ENCODE measurements around the gene EEFSEC. TPM values are rescaled to one million over a fixed set of nuclear protein-coding genes. Genes with fewer than 3 reads are reported as not detected.

Gene EEFSEC
- total and polyA plus RNA-seq, 8 donors = 5.9 to 9.8 (median 7.4) TPM

GRCh38 chr3:128419311-128419710 lies 266.0 kb downstream of the EEFSEC start:
- intact Hi-C loops (cut with DNase I) = no loop called here
- ATAC-seq = no peak
- H3K4me1 ChIP-seq = no peaks in the 10 kb centered on the region

GRCh38 chr3:128420289-128420688 lies 267.0 kb downstream of the EEFSEC start:
- no peaks in the 10 kb centered on the region for H3K27me3 ChIP-seq
- H3K27ac ChIP-seq = no peak overlapping the region
- FAIRE-seq (no peak), DNase-seq (peak in 2 of 6 donors; percentile 7 to 52), ATAC-seq (no peak)
- 94 to 96% methylated on average over 7 of the region's 7 CpGs for WGBS, 2 donors
- intact Hi-C loops (cut with DNase I) = loop anchor here in 1 of 3 donors (10.0 kb wide), 1 partner anchor 165 kb away; no protein-coding TSS in a partner anchor
- H3K4me3 ChIP-seq = no peak overlapping the region
- TF ChIP-seq CTCF (IDR thresholded peaks at IDR 0.05) = no peak
- no peaks in the 10 kb centered on the region for H3K9me3 ChIP-seq
- H3K36me3 ChIP-seq = no peaks in the 10 kb centered on the region
- H3K4me1 ChIP-seq = no peaks in the 10 kb centered on the region

More at GRCh38 chr3:128419311-128419710, 266.0 kb downstream of the EEFSEC start:
- peak in 1 of 6 donors; percentile 5 for DNase-seq
- Histone ChIP-seq H3K27me3 (no peaks in the 10 kb centered on the region), H3K36me3 (no peaks in the 10 kb centered on the region), H3K9me3 (no peaks in the 10 kb centered on the region), H3K27ac (no peak overlapping the region), H3K4me3 (no peak overlapping the region)
- TF ChIP-seq CTCF (IDR thresholded peaks at IDR 0.05) = no peak
- WGBS, 2 donors = 96 to 99% methylated on average over 4 of the region's 4 CpGs
- no peak for FAIRE-seq

GRCh38 chr3:128420720-128421438 lies 267.6 kb downstream of the EEFSEC start:
- DNase-seq = peak in 1 of 6 donors; percentile 59
- Histone ChIP-seq H3K36me3 (no peaks in the 10 kb centered on the region), H3K4me1 (peaks cover 0 to 2% (median 0%) of the 10 kb centered on the region in 3 donors), H3K27me3 (no peaks in the 10 kb centered on the region), H3K9me3 (no peaks in the 10 kb centered on the region), H3K4me3 (no peak overlapping the region), H3K27ac (no peak overlapping the region)
- no peak for FAIRE-seq
- no peak for ATAC-seq
- intact Hi-C loops (cut with DNase I) = loop anchor here in 1 of 3 donors (10.0 kb wide), 1 partner anchor 164 kb away; no protein-coding TSS in a partner anchor
- WGBS, 2 donors = 86 to 91% methylated on average over 12 of the region's 12 CpGs
- TF ChIP-seq CTCF (IDR thresholded peaks at IDR 0.05) = no peak

- peaks cover 0 to 4% (median 0%) of the 10 kb centered on the region in 3 donors for H3K4me1 ChIP-seq
- TF ChIP-seq CTCF (IDR thresholded peaks at IDR 0.05) = no peak
- DNase-seq = peak in 2 of 6 donors; percentile 25 to 52
- FAIRE-seq = no peak
- H3K36me3 ChIP-seq = no peaks in the 10 kb centered on the region
- no peaks in the 10 kb centered on the region for H3K9me3 ChIP-seq
- H3K4me3 ChIP-seq = no peak overlapping the region
- intact Hi-C loops (cut with DNase I) = loop anchor here in 1 of 3 donors (10.0 kb wide), 1 partner anchor 163 kb away; no protein-coding TSS in a partner anchor
- H3K27me3 ChIP-seq = no peaks in the 10 kb centered on the region
- 78 to 80% methylated on average over 10 to 11 of the region's 11 CpGs for WGBS, 2 donors
- ATAC-seq = no peak
- H3K27ac ChIP-seq = no peak overlapping the region
Measured at GRCh38 chr3:128421439-128421836, 268.2 kb downstream of the EEFSEC start.

- Histone ChIP-seq H3K27ac (no peak overlapping the region), H3K27me3 (no peaks in the 10 kb centered on the region), H3K4me1 (peaks cover 0 to 8% (median 0%) of the 10 kb centered on the region in 3 donors), H3K9me3 (no peaks in the 10 kb centered on the region), H3K4me3 (no peak overlapping the region), H3K36me3 (no peaks in the 10 kb centered on the region)
- intact Hi-C loops (cut with DNase I) = loop anchor here in 1 of 3 donors (10.0 kb wide), 1 partner anchor 163 kb away; no protein-coding TSS in a partner anchor
- ATAC-seq (no peak), DNase-seq (peak in 1 of 6 donors; percentile 55), FAIRE-seq (no peak)
- WGBS, 2 donors = 86 to 93% methylated on average over 7 of the region's 7 CpGs
- no peak for TF ChIP-seq CTCF (IDR thresholded peaks at IDR 0.05)
Measured at GRCh38 chr3:128421966-128422365, 268.7 kb downstream of the EEFSEC start.

Data from pancreas (tissue), 10 donors.